NCI-H187 treated with DMSO at 0.1 percent for 48 hours (cell line): ENCODE data around the gene CYB5RL.
"Not testable (repeated sequence)": the region's sequence is repeated elsewhere in the genome, so short reads cannot be mapped to it uniquely, and the experiment has no call there.

Experiments used
- DNase-seq: peaks from one replicate; lab custom pipeline; 2025; lab: John Stamatoyannopoulos, UW

Gene CYB5RL

GRCh38 chr1:54199765-54200518, at the start of gene CYB5RL, which contains the start of gene MRPL37:
Gene CYB5RL, minus strand, starts transcription at chr1:54200030. Its CDS starts 4,414 bp downstream, at chr1:54195616.
Gene MRPL37, plus strand, starts transcription at chr1:54200167. Its CDS starts 77 bp downstream, at chr1:54200244.
- peak; percentile 95 for DNase-seq

GRCh38 chr1:54248966-54249365, 49.1 kb upstream of the CYB5RL start:
- DNase-seq, result no peak

GRCh38 chr1:54247863-54248515, 48.2 kb upstream of the CYB5RL start:
- no peak for DNase-seq

GRCh38 chr1:54246116-54246721, 46.4 kb upstream of the CYB5RL start:
- no peak for DNase-seq

- no peak for DNase-seq
These were observed 45.7 kb upstream of the CYB5RL start for GRCh38 chr1:54245501-54245900.

- no peak for DNase-seq
These were observed 44.8 kb upstream of the CYB5RL start for GRCh38 chr1:54244655-54245054.

GRCh38 chr1:54243022-54243421, 43.2 kb upstream of the CYB5RL start:
- no peak for DNase-seq

- no peak for DNase-seq
These were observed 41.5 kb upstream of the CYB5RL start for GRCh38 chr1:54241364-54241763.

GRCh38 chr1:54240741-54241335, 41.0 kb upstream of the CYB5RL start:
- no peak for DNase-seq

- DNase-seq, result no peak
These were observed 39.8 kb upstream of the CYB5RL start for GRCh38 chr1:54239631-54240031.

GRCh38 chr1:54239035-54239383, 39.2 kb upstream of the CYB5RL start:
- no peak for DNase-seq

GRCh38 chr1:54238353-54239034, 38.7 kb upstream of the CYB5RL start:
- DNase-seq, result no peak

- no peak for DNase-seq
These were observed 37.8 kb upstream of the CYB5RL start for GRCh38 chr1:54237586-54237985.

GRCh38 chr1:54234284-54234683, 34.5 kb upstream of the CYB5RL start:
- no peak for DNase-seq

GRCh38 chr1:54233196-54233595, 33.4 kb upstream of the CYB5RL start:
- not testable (repeated sequence) for DNase-seq

GRCh38 chr1:54230507-54231339, 30.9 kb upstream of the CYB5RL start:
- no peak for DNase-seq

GRCh38 chr1:54229281-54229891, 29.6 kb upstream of the CYB5RL start:
- DNase-seq, result no peak

GRCh38 chr1:54228638-54229079, 28.8 kb upstream of the CYB5RL start:
- DNase-seq, result no peak

- DNase-seq, result no peak
These were observed 28.1 kb upstream of the CYB5RL start for GRCh38 chr1:54227891-54228310.

- DNase-seq, result no peak
These were observed 27.3 kb upstream of the CYB5RL start for GRCh38 chr1:54227091-54227602.
